IMR-90 (cell line): Measurements from ENCODE around the gene RASSF4. TPM values are rescaled to one million over a fixed set of nuclear protein-coding genes. Genes with fewer than 3 reads are reported as not detected.

Experiments used
- ATAC-seq: fragments of 200-7000 bp; cut with Tn5 transposase; 2 replicates; pipeline ENCODE4 v1.9.1; 2020; ENCODE audit warnings: low read depth, mild to moderate bottlenecking, moderate library complexity
- BruUV-seq: library from RNA; stranded (reverse); fragments of 400-500 nt; replicated peaks from 2 replicates; lab custom pipeline; 2021; lab: Mats Ljungman, UMichigan
- CTCF ChIA-PET: fragments of 300-600 bp; formaldehyde crosslinking; extraction: SDS; loops from one replicate; lab custom pipeline; 2021; ENCODE audit warnings: antibody characterized with exemption; lab: Yijun Ruan, JAX
- POLR2A ChIA-PET: fragments of 300-600 bp; sonication (Branson Sonifier 250); formaldehyde crosslinking; loops from one replicate; lab custom pipeline; 2022; ENCODE audit warnings: antibody characterized with exemption; ENCODE audit not compliant: unreplicated experiment; lab: Charles Lee
- DNase-seq: peaks from one replicate; pipeline ENCODE4 v3.0.0; 2013
- H2AFZ ChIP-seq: replicated peaks from 2 replicates; pipeline ENCODE3; 2013; ENCODE audit warnings: low read length, mild to moderate bottlenecking; ENCODE audit not compliant: poor library complexity
- H2AK5ac ChIP-seq: 2 replicates; pipeline ENCODE4 v1.6.1; 2013; ENCODE audit warnings: low read depth, low read length, inconsistent platforms
- H2AK9ac ChIP-seq: replicated peaks from 2 replicates; pipeline ENCODE3; 2013; ENCODE audit warnings: mild to moderate bottlenecking, low read depth, low read length, moderate library complexity; ENCODE audit not compliant: poor library complexity
- H2BK120ac ChIP-seq: 2 replicates; pipeline ENCODE4 v1.6.1; 2013; ENCODE audit warnings: low read depth, low read length, inconsistent platforms
- H2BK15ac ChIP-seq: 3 replicates; pipeline ENCODE4 v1.6.1; 2013; ENCODE audit warnings: low read depth, low read length, inconsistent platforms
- H2BK20ac ChIP-seq: 2 replicates; pipeline ENCODE4 v1.6.1; 2013; ENCODE audit warnings: low read depth, mild to moderate bottlenecking, inconsistent platforms, low read length, moderate library complexity
- H2BK5ac ChIP-seq: 2 replicates; pipeline ENCODE4 v1.6.1; 2013; ENCODE audit warnings: mild to moderate bottlenecking, low read depth, low read length, inconsistent platforms; ENCODE audit not compliant: poor library complexity, severe bottlenecking
- H3K14ac ChIP-seq: replicated peaks from 2 replicates; pipeline ENCODE4 v1.6.1; 2013; ENCODE audit warnings: low read depth, low read length, inconsistent platforms
- H3K18ac ChIP-seq: 2 replicates; pipeline ENCODE4 v1.6.1; 2013; ENCODE audit warnings: low read depth, low read length, control low read depth
- H3K23ac ChIP-seq: 2 replicates; pipeline ENCODE4 v1.6.1; 2013; ENCODE audit warnings: low read depth, low read length, inconsistent platforms
- H3K27ac ChIP-seq: 2 replicates; pipeline ENCODE4 v1.5.1; 2013; ENCODE audit warnings: mild to moderate bottlenecking, control low read depth, low read length; ENCODE audit not compliant: insufficient read depth
- H3K27me3 ChIP-seq: 2 replicates; pipeline ENCODE4 v1.6.1; 2013; ENCODE audit warnings: low read length; ENCODE audit not compliant: control insufficient read depth, insufficient read depth
- H3K36me3 ChIP-seq: 2 replicates; pipeline ENCODE4 v1.6.1; 2013; ENCODE audit warnings: low read length, mixed read lengths; ENCODE audit not compliant: control insufficient read depth, insufficient read depth
- H3K4ac ChIP-seq: 2 replicates; pipeline ENCODE4 v1.6.1; 2013; ENCODE audit warnings: low read depth, low read length, inconsistent platforms
- H3K4me1 ChIP-seq: 2 replicates; pipeline ENCODE4 v1.6.1; 2013; ENCODE audit warnings: low read length, mixed read lengths; ENCODE audit not compliant: control insufficient read depth, insufficient read depth
- H3K4me2 ChIP-seq: 2 replicates; pipeline ENCODE4 v1.6.1; 2013; ENCODE audit warnings: low read depth, mild to moderate bottlenecking, control low read depth, low read length, moderate library complexity
- H3K4me3 ChIP-seq: 2 replicates; pipeline ENCODE4 v1.5.1; 2013; ENCODE audit warnings: low read depth, mild to moderate bottlenecking, control low read depth, low read length, moderate library complexity; ENCODE audit not compliant: insufficient read depth
- H3K56ac ChIP-seq: 2 replicates; pipeline ENCODE4 v1.6.1; 2013; ENCODE audit warnings: low read length, inconsistent platforms; ENCODE audit not compliant: insufficient read depth; ENCODE audit errors: extremely low read depth
- H3K79me1 ChIP-seq, 2 experiments: 2 replicates each; pipeline ENCODE4 v1.6.1; 2013; ENCODE audit warnings: low read length in 2 of 2, inconsistent platforms in 1 of 2, low read depth in 1 of 2
- H3K9ac ChIP-seq: 2 replicates; pipeline ENCODE4 v1.6.1; 2013; ENCODE audit warnings: low read depth, low read length, control low read depth
- H3K9me1 ChIP-seq: 2 replicates; pipeline ENCODE4 v1.6.1; 2013; ENCODE audit warnings: low read length, inconsistent platforms; ENCODE audit not compliant: insufficient read depth
- H3K9me3 ChIP-seq: 2 replicates; pipeline ENCODE4 v1.6.1; 2013; ENCODE audit warnings: low read length; ENCODE audit not compliant: control insufficient read depth, insufficient read depth
- H4K20me1 ChIP-seq: 2 replicates; pipeline ENCODE4 v1.6.1; 2013; ENCODE audit warnings: low read length, inconsistent platforms; ENCODE audit not compliant: insufficient read depth
- H4K5ac ChIP-seq: 2 replicates; pipeline ENCODE4 v1.6.1; 2013; ENCODE audit warnings: mild to moderate bottlenecking, low read depth, low read length, control low read depth
- H4K8ac ChIP-seq, 2 experiments: 2 replicates each; pipeline ENCODE4 v1.6.1; 2013; ENCODE audit warnings: low read depth in 2 of 2, low read length in 2 of 2, control low read depth in 1 of 2, inconsistent platforms in 1 of 2
- H4K91ac ChIP-seq: 2 replicates; pipeline ENCODE4 v1.6.1; 2013; ENCODE audit warnings: low read depth, low read length, inconsistent platforms; ENCODE audit not compliant: insufficient read depth
- CEBPB ChIP-seq: IDR thresholded peaks from 2 replicates; pipeline ENCODE4 v1.6.1; 2012; ENCODE audit warnings: low read depth, low read length, improper control_type of control experiment
- RFX5 ChIP-seq: IDR thresholded peaks from 2 replicates; pipeline ENCODE4 v1.8.0; 2012; ENCODE audit warnings: low read depth, mild to moderate bottlenecking, low read length, moderate library complexity
- WGBS, 2 experiments: methylation state at CpG; one replicate each; pipeline versions ENCODE4 v1.1.5 to v1.1.7; 2013; ENCODE audit warnings: missing lambda C conversion rate in 2 of 2; ENCODE audit not compliant: insufficient read length in 1 of 2; ENCODE audit errors: extremely low coverage in 2 of 2; 5-methylcytosine and 5-hydroxymethylcytosine counted together
- dilution Hi-C: fragments of 300-500 bp; cut with HindIII; formaldehyde crosslinking; loops from one replicate; pipeline ENCODE4 v1.14.3; 2018; ENCODE audit warnings: low sequenced_read_pairs; ENCODE audit not compliant: unreplicated experiment
- in situ Hi-C: fragments of 300-500 bp; cut with MboI; formaldehyde crosslinking; loops from 3 replicates; pipeline ENCODE4 v1.14.3; 2019; ENCODE audit warnings: low sequenced_read_pairs, inconsistent platforms, mixed read lengths
- intact Hi-C: fragments of 100-400 bp; cut with micrococcal nuclease; formaldehyde crosslinking; loops from 2 replicates; pipeline ENCODE4 v1.10.0; 2022
- polyA plus RNA-seq, 3 experiments: library from polyadenylated mRNA; depleted of rRNA; stranded (reverse); fragments of >200 nt; gene quantifications; 2 replicates each; pipeline ENCODE4 v1.2.3, GENCODE V29; 2012; ENCODE audit warnings: low replicate concordance in 1 of 3
- total RNA-seq: library from RNA; depleted of rRNA; stranded (reverse); fragments of >200 nt; gene quantifications from 2 replicates; pipeline ENCODE4 v1.2.3, GENCODE V29; 2012

RASSF4 gene
- total and polyA plus RNA-seq, 2 of the 4 experiments (the other 2 are of a cell fraction), result 5.9 to 8.6 TPM

- Histone ChIP-seq H3K79me1 (no peaks in the 10 kb centered on the region), H3K23ac (no peak overlapping the region), H2BK5ac (no peak overlapping the region), H3K9me1 (no peaks in the 10 kb centered on the region), H2BK20ac (no peak overlapping the region), H4K5ac (no peak overlapping the region), H4K8ac (no peak overlapping the region), H2AK9ac (no peak overlapping the region), H2BK120ac (no peak overlapping the region), H3K18ac (no peak overlapping the region), H4K20me1 (no peaks in the 10 kb centered on the region), H3K4ac (no peak overlapping the region), H3K9ac (no peak overlapping the region), H3K9me3 (peaks cover 4% of the 10 kb centered on the region), H2AK5ac (no peak overlapping the region), H3K36me3 (no peaks in the 10 kb centered on the region), H3K56ac (no peak overlapping the region), H3K27me3 (peaks cover 54% of the 10 kb centered on the region), H3K4me3 (no peak overlapping the region), H3K14ac (no peak overlapping the region), H4K91ac (no peak overlapping the region), H3K27ac (no peak overlapping the region), H2AFZ (no peak overlapping the region), H2BK15ac (no peak overlapping the region), H3K4me1 (no peaks in the 10 kb centered on the region), H3K4me2 (no peak overlapping the region)
- no CpG with 5 or more reads among the region's 1 CpG for WGBS, 2 experiments
- CTCF ChIA-PET, result no interaction called here
- no TSS peak for BruUV-seq
- intact Hi-C loops (no loop called here), dilution Hi-C loops (no loop called here), in situ Hi-C loops (no loop called here)
- POLR2A ChIA-PET, result no interaction called here
- ATAC-seq (no peak), DNase-seq (no peak)
- no peak for TF ChIP-seq CEBPB
- no peak for TF ChIP-seq RFX5
These were observed 49.7 kb upstream of the RASSF4 start for GRCh38 chr10:44909910-44910309.
